Measurements from ENCODE around the gene KDM4C.

The KDM4C gene

GRCh38 chr9:6715755-6716643 is 41.8 kb upstream of the KDM4C start:
- TF ChIP-seq REST (IDR thresholded peaks at IDR 0.05; ENCODE audit: low read depth) (no peak), USF1 (IDR thresholded peaks at IDR 0.05) (no peak), EGR1 (IDR thresholded peaks at IDR 0.05) (no peak), TCF12 (IDR thresholded peaks at IDR 0.05; ENCODE audit: low read depth) (no peak)

GRCh38 chr9:6716766-6717165 is 41.0 kb upstream of the KDM4C start:
- TF ChIP-seq TEAD4 (IDR thresholded peaks at IDR 0.05) (no peak), CREB1 (IDR thresholded peaks at IDR 0.05; ENCODE audit: low read depth) (no peak), TAF1 (IDR thresholded peaks at IDR 0.05; ENCODE audit: low read depth) (no peak), MAX (IDR thresholded peaks at IDR 0.05) (no peak), USF1 (IDR thresholded peaks at IDR 0.05) (no peak), REST (IDR thresholded peaks at IDR 0.05; ENCODE audit: low read depth) (no peak), CEBPB (IDR thresholded peaks at IDR 0.05) (no peak), RAD21 (IDR thresholded peaks at IDR 0.05; ENCODE audit: low read depth) (no peak), EGR1 (IDR thresholded peaks at IDR 0.05) (no peak), NFIC (IDR thresholded peaks at IDR 0.05) (no peak)

- no peak for TF ChIP-seq RAD21 (IDR thresholded peaks at IDR 0.05; ENCODE audit: low read depth)
Measured at GRCh38 chr9:6723881-6724420, 33.8 kb upstream of the KDM4C start.

- no peak for TF ChIP-seq ZBTB7A (IDR thresholded peaks at IDR 0.05; ENCODE audit: low read depth)
- no peak for TF ChIP-seq MAX (IDR thresholded peaks at IDR 0.05)
- TF ChIP-seq CEBPB (IDR thresholded peaks at IDR 0.05) = no peak
- TF ChIP-seq REST (IDR thresholded peaks at IDR 0.05; ENCODE audit: low read depth) = no peak
- no peak for TF ChIP-seq YY1 (IDR thresholded peaks at IDR 0.05; ENCODE audit: low read depth)
- no peak for TF ChIP-seq FOXM1 (IDR thresholded peaks at IDR 0.05; ENCODE audit: borderline replicate concordance, low read depth)
Measured at GRCh38 chr9:6733257-6733656, 24.5 kb upstream of the KDM4C start.

- TF ChIP-seq USF1 (IDR thresholded peaks at IDR 0.05) = no peak
- no peak for TF ChIP-seq EGR1 (IDR thresholded peaks at IDR 0.05)
- TF ChIP-seq ZBTB7A (IDR thresholded peaks at IDR 0.05; ENCODE audit: low read depth) = no peak
Measured at GRCh38 chr9:6733831-6734230, 23.9 kb upstream of the KDM4C start.
